HepG2 (cell line): ENCODE results near the gene MAPK13. TPM values are rescaled to one million over a fixed set of nuclear protein-coding genes. Genes with fewer than 3 reads are reported as not detected.
A peak's percentile ranks its signal among the peaks of the same experiment; 100 is the strongest.

Experiments
- AKNA ChIP-seq: sonication (generic); formaldehyde crosslinking; IDR thresholded peaks from 2 replicates; pipeline ENCODE4 v1.4.0; 2020; ENCODE audit warnings: missing genetic modification reagents, borderline replicate concordance
- ASH2L ChIP-seq: fragments of 300-600, 200-600 bp; sonication (generic); IDR thresholded peaks from 2 replicates; pipeline ENCODE4 v1.7.0; 2017; ENCODE audit warnings: low read depth, mild to moderate bottlenecking, moderate library complexity, mixed read lengths, low read length; ENCODE audit not compliant: insufficient read length
- CTCF ChIP-seq: sonication (generic); formaldehyde crosslinking; IDR thresholded peaks from 2 replicates; pipeline ENCODE4 v1.5.0; 2020; ENCODE audit warnings: mild to moderate bottlenecking, missing genetic modification reagents, moderate library complexity
- GTF2F1 ChIP-seq: fragments of 150-350 bp; IDR thresholded peaks from 2 replicates; pipeline ENCODE4 v1.6.1; 2014; ENCODE audit warnings: low read length
- HMGXB4 ChIP-seq, 2 experiments: sonication (generic) in 1 of 2; formaldehyde crosslinking in 1 of 2; IDR thresholded peaks; 2 replicates each; pipeline versions ENCODE4 v1.4.0 to v1.6.1; 2018 to 2020; ENCODE audit warnings: missing genetic modification reagents in 2 of 2, borderline replicate concordance in 1 of 2, low read depth in 1 of 2, mild to moderate bottlenecking in 1 of 2, missing biosample characterization in 1 of 2
- KDM5A ChIP-seq: fragments of 200-600 bp; sonication (generic); IDR thresholded peaks from 2 replicates; pipeline ENCODE4 v1.7.0; 2018; ENCODE audit warnings: antibody characterized with exemption, mild to moderate bottlenecking, low read length, borderline replicate concordance
- MIXL1 ChIP-seq: IDR thresholded peaks from 2 replicates; pipeline ENCODE4 v1.6.1; 2016
- NAIF1 ChIP-seq: sonication (generic); formaldehyde crosslinking; IDR thresholded peaks from 2 replicates; pipeline ENCODE4 v1.5.0; 2020; ENCODE audit warnings: mild to moderate bottlenecking, missing genetic modification reagents, borderline replicate concordance
- SP2 ChIP-seq: sonication (generic); formaldehyde crosslinking; IDR thresholded peaks from 2 replicates; pipeline ENCODE4 v1.5.1; 2020; ENCODE audit warnings: mild to moderate bottlenecking, missing genetic modification reagents
- TEAD3 ChIP-seq: optimal IDR thresholded peaks from 2 replicates; pipeline ENCODE3; 2016; ENCODE audit warnings: borderline replicate concordance
- TEF ChIP-seq: sonication (generic); formaldehyde crosslinking; IDR thresholded peaks from 2 replicates; pipeline ENCODE4 v1.5.0; 2020; ENCODE audit warnings: missing genetic modification reagents
- ZGPAT ChIP-seq: IDR thresholded peaks from 2 replicates; pipeline ENCODE4 v1.6.1; 2016; ENCODE audit warnings: mild to moderate bottlenecking
- ZNF124 ChIP-seq: sonication (generic); formaldehyde crosslinking; IDR thresholded peaks from 2 replicates; pipeline ENCODE4 v1.4.0; 2020; ENCODE audit warnings: missing genetic modification reagents
- ZNF451 ChIP-seq: sonication (generic); formaldehyde crosslinking; IDR thresholded peaks from 2 replicates; pipeline ENCODE4 v1.5.0; 2020; ENCODE audit warnings: mild to moderate bottlenecking, missing genetic modification reagents
- ZNF503 ChIP-seq: sonication (generic); formaldehyde crosslinking; IDR thresholded peaks from 2 replicates; pipeline ENCODE4 v1.4.0; 2020; ENCODE audit warnings: missing genetic modification reagents
- polyA plus RNA-seq, 8 experiments: library from polyadenylated mRNA; depleted of rRNA in 3 of 8; stranded (reverse) in 7 of 8; unstranded in 1 of 8; fragments of >200 nt; fragmentation: Illumina TruSeq in 4 of 8; extraction: Trizol in 4 of 8; gene quantifications; 2 replicates each; pipeline versions ENCODE4 v1.2.1 to v1.2.3, GENCODE V29; 2011 to 2016; ENCODE audit warnings: low read depth in 4 of 8, missing spikeins in 1 of 8, mixed read lengths in 1 of 8; ENCODE audit not compliant: insufficient read depth in 1 of 8
- total RNA-seq, 5 experiments: library from RNA; depleted of rRNA; stranded (reverse); fragments of >200 nt; fragmentation: Illumina TruSeq; extraction: Trizol; gene quantifications; 2 replicates each; pipeline ENCODE4 v1.2.3, GENCODE V29; 2016; ENCODE audit warnings: low read depth in 1 of 5

MAPK13 gene
- total and polyA plus RNA-seq, 2 of the 13 experiments (the other 11 are each of a cell fraction or from before 2014, with no cell fraction given) = 12.7 to 43.4 TPM

- peak; percentile 61 for TF ChIP-seq CTCF (CRISPR knock-in tag)
- TF ChIP-seq SP2 = no peak
- no peak for TF ChIP-seq GTF2F1
- TF ChIP-seq ZNF451 = no peak
- no peak for TF ChIP-seq NAIF1 (CRISPR knock-in tag)
- TF ChIP-seq HMGXB4 (CRISPR knock-in tag; IDR thresholded peaks at IDR 0.05; ENCODE audit: borderline replicate concordance in 1 of 2, low read depth in 1 of 2) = peak; percentile 29 to 97
- peak; percentile 75; the same call in 1 of the 2 replicates for TF ChIP-seq ZGPAT (CRISPR knock-in tag)
- no peak; the same call in 1 of the 2 replicates for TF ChIP-seq ZNF503 (CRISPR knock-in tag)
- TF ChIP-seq TEAD3 (CRISPR knock-in tag) = no peak
- no peak for TF ChIP-seq AKNA
- no peak; the same call in 1 of the 2 replicates for TF ChIP-seq KDM5A
- no peak for TF ChIP-seq TEF
- no peak; the same call in 1 of the 2 replicates for TF ChIP-seq ZNF124
- TF ChIP-seq MIXL1 (CRISPR knock-in tag) = no peak
- TF ChIP-seq ASH2L = no peak
Measured at GRCh38 chr6:36130667-36131510, 576 bp downstream of the MAPK13 start (continued).
